ENCODE results near the gene INSC.

The INSC gene

DNA sequence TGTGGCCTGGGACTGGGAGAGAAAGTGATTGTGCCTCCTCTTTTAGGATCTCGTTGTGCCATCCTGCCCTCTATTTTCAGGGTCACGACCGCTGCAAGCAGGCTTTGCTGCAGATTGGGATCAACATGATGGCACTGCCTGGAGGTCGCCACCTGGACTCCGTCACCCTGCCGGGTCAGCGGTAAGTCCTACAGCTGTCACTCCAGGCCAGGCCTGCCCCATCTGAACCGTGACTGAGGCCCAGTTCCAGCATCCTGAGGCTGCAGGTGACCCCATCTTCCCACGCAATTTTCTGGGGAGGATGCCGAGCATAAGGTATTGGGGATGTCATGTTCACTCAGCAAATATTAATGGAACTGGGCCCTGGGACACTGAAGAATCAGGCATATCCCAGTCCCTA lies 34.3 kb downstream of the INSC start:
- no peak for DNase-seq

- DNase-seq: no peak
Observed at GRCh38 chr11:15150507-15150906, 35.8 kb downstream of the INSC start.

- no peak for DNase-seq
Observed at GRCh38 chr11:15153231-15153630, 38.5 kb downstream of the INSC start.

DNA sequence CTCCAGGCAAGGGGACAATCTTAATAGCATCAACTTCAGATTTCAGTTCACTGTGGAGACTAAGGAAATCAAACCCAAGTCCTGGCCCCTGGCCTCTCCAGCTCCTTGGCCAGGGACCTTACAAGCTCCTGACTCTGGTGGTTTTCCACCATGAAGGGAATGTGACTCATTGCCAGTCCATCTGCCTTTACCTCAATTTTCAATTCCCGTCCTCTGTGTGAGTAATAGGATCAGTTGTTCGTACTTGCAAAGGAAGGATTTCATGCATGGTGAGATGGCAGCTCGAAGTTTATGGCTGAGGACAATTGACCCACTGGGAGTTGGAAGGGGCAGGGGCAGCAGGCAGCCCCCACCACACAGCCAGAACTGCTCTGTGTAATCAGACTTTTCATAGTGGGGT lies 42.5 kb downstream of the INSC start:
- no peak for DNase-seq

- DNase-seq: no peak
Observed at GRCh38 chr11:15157606-15158137, 42.9 kb downstream of the INSC start.

DNA sequence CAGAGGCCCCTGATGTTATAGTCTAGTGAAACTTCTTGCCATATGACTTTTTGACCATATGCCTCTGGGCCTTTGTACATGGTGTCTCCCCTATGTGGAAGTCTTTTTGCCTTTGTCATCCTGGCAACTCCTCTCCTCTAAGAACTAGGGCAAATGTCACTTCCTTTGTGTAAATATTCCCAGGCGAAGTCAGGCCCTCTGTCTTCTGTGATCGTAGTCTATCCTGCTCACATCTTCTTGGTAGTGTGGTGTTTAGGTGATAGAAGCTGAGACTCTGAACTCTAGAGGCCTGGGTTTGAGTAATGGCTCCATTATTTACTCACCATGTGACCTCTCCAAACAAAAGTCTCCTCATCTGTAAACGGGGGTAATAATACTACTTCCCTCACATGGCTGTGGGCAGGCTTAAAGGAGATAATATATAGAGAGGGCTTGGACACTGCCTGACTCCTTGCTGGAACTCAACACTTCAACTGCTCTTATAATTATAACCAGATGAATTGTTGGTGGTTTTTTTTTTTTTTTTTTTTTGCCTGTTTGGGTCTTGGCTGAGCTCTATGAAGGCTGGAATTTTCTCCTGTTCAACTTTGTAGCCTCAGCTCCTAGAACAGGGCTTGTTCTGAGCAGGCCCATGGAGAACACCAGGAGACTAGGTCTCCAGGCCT lies 43.8 kb downstream of the INSC start:
- DNase-seq: no peak

GRCh38 chr11:15159085-15159484 lies 44.4 kb downstream of the INSC start:
- no peak for DNase-seq

DNA sequence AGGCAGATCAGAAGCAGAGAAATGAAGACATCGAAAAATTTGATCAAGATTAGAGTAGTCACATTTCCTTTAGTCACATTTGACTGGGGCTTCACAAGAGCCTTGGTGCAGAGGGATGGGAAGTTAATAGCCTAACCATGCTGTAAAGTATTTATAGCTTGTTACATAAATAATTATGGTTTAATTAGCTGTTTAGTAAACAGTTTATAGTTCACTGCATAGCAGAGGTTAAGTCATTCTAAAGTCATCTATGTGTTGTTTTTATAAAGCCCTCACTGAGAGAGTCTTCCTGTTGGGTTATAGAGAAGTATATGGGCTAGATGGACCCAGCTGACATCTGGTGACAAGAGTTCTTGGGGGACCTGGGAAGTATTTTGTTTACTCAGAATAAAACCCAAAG lies 47.1 kb downstream of the INSC start:
- DNase-seq: no peak

DNA sequence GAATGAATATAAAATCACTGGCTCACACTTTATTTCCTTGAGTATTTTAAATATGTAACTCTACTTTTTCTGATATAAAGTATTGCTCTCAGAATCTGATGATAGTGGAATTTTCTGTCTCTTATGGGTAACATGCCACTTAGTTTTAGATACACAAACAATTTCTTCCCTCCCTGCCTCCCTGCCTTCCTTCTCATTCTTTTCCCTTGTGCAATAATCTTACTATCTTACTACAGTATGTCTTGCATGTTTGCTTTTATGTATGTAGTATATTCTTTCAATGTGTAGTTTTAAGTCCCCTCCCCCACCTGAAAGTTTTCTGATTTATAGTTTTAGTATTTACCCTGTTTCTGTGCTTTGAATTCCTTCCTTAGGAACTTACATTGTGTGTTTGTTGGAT lies 48.4 kb downstream of the INSC start:
- DNase-seq: no peak

DNA sequence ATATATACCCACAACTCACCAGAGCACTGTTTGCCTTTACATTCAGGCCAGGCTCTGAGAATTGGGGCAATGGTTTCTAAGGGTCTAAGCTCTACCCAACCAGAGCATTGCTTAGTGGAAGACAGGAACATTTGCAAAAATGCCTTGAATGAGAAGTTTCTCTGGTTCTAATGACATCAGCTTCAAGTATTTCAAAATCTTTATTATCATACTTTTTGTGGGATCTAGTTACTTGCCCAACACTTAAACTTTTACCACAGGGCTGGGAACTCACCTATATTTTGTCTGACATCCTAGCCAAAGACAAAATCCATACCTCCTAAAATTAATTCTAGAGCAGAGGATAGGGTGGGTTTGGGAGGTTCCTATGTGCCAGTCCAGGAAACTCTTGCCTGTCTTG lies 51.5 kb downstream of the INSC start:
- no peak for DNase-seq

DNA sequence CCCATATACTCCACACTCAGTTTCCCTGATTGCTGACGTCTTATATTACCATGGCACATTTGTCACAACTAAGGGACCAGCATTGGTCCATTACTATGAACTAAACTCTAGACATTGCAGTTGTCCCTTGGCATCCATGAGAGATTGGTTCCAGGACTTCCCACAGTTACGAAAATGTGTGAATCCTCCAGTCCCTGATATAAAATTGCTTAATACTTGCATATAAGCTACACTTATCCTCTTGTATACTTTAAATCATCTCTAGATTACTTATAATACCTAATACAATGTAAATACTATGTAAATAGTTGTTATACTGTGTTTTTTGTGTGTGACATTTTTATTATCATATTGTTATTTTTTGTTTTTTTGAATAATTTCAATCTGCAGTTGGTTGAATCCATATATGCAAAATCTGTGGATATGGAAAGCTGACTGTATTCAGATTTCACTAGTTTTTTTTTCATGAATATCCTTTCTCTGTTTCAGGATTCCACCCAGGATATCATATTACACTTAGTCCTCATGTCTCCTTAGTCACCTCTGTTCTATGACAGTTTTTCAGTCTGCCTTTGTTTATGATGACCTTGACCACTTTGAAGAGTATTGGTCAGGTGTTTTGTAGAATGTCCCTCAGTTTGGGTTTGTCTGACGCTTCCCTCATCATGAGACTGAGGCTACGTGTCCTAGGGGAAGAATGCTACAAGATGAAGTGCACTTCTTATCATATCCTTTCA lies 55.3 kb downstream of the INSC start:
- DNase-seq: peak; percentile 8 to 35 (median 20)

DNA sequence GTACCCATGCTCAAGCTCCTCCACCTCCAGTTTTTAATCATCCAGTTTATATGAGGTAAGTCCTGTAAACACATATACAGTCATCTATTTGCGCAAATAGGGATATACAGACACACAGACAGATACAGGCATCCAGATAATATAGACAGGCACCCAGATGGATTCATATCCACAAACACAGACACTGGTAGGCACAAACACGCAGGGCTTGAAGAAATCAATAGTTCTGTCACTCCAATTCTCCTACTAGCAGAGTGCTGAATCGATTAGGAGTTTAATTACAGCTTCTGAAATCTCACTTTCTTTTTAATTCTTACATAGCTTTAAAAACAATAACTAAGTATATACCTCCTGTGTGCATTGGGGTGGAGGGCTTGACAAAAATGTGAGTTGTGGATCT lies 56.0 kb downstream of the INSC start:
- DNase-seq: no peak

DNA sequence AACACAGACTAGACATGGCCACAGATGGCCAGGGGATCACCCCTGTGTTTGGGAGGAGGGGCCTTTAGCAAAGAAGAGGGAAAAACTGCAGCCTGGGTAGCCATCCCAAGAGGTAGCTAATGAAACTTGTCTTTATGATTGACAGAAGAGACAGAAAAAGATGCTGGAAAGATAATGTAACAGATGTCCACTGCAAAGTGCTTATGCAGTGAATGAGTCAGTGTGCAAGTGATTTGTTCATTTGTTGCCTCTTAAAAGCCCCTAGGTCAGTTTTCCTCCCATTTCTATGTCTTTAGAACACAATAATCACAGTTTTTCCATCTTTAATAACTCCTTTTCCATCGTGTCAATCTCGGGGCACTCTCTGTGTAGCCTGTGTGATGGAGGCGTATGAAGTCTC lies 57.2 kb downstream of the INSC start:
- DNase-seq: no peak

- DNase-seq: peak; percentile 12 to 64 (median 52)
Observed at GRCh38 chr11:15175831-15176230, 61.1 kb downstream of the INSC start.

DNA sequence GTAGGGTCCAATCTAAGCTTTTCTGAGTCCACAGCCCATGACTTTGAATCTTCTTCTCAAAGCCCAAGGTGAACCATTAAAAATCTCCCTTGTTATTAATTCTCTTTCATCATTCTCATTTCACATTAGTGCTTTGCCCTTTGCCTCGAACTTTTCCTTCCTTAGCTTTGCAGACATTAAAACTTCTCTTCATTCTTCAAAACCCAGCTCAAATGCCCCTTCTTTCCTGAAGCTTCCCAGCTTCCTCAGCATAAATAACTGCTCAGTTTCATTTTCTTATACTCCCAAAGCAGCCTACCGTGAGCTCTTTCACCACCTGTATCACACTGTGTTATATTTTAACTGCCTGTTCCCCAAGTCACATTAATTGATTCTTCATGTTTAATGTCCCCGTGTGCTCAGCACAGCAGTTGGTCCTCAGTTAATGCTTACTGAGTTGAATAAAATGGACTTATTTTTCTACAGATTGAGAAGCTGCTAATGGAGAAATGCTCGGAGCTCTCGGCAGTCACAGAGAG lies 62.0 kb downstream of the INSC start:
- no peak for DNase-seq

DNA sequence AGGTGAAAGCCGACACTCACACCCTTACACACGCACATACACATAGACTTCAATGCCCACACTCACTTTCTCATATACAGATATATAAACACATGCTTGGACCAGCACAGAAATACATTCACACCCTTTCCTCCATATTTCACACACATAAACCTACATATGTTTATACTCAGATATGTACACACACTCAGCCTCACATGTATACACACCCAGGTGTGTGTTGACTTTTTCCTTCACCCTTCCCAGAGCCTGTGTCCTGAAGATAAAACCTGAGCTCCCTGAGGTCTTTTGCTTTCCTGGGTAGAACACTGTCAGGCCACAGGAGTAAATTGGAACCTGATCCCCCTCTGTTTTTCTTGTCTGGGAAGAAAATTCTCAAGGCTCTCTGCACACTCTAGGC lies 62.8 kb downstream of the INSC start:
- no peak for DNase-seq

DNA sequence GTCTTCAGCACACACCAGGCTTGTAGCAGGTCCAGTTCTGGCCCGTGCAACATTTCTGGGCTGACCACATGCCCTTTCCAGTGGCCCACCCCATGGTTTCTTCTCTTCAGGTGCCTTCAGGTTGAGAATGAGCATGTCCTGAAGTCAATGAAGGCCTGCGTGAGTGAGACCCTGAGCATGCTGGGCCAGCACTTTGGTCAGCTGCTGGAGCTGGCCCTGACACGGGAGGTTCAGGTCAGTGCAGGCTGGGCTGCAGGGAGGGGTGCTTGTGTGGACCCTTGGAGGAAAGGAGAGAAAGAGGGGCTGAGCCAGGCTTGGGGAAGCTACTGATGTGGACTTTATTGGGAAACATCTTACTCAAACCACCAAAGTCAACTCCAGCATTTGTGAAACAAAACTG lies 63.5 kb downstream of the INSC start:
- no peak for DNase-seq

DNA sequence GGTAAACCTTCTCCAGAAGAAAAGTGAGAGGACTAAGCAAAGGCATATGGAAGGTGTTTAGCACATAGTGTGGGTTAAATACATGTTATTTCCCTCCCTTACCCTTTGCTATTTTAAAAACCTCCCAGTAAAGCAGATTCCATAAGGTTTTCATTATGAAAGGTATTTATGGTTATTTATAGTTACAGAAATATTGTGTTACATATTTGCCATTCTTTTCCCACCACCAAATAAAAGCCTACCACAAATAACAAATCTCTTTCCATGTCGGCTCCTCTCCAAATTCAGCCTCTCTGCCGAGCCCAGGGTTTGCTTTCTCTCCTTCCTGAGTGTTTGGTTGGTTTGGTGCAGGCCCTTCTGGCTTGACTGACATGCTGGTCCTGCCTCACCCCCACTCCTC lies 64.4 kb downstream of the INSC start:
- DNase-seq: no peak

DNA sequence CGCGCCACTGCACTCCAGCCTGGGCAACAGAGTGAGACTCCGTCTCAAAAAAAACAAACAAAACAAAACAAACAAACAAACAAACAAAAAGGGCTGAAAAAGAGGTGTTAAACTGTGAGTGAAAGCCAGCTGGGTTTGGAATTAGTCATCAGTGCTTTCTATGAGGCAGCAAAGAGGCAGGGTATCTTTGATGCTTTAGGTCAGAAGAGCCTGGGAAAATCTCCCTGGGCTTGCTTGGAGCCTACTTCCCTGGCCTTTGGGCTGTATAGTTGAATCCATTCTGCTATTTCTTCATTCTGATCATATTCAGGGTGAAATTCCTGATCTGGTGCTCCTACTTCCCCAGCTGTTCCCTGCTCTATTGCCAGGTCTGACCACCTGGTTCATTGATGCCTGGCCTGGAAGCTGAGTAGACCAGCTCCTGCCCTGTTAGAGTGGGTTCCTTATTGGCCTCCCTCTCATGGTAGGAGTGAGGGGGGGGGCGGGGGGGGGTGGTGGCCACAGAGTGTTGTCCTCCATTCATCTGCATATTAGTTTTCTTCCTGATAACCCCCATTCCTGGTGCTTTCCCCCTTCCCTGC lies 65.6 kb downstream of the INSC start:
- peak in 1 of 3 donors; percentile 12 for DNase-seq

DNA sequence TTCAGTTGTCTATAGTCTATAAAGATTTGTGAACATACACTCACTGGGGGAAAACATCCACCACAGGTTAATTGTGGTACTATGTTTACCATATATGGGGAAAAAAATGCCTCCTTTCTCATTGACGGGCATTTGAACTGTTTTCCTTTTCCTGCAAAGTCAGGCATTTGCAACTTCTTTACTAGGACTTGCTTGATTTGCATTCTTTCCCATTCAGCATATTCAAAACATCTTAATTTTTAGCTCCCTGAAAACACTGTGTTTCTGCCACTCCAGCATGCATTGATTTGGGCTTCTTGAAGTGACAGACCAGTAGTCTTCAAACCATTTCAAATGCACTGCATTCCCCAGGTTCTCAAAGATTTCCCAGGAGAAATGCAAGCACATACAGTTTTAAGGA lies 67.6 kb downstream of the INSC start:
- DNase-seq: no peak

DNA sequence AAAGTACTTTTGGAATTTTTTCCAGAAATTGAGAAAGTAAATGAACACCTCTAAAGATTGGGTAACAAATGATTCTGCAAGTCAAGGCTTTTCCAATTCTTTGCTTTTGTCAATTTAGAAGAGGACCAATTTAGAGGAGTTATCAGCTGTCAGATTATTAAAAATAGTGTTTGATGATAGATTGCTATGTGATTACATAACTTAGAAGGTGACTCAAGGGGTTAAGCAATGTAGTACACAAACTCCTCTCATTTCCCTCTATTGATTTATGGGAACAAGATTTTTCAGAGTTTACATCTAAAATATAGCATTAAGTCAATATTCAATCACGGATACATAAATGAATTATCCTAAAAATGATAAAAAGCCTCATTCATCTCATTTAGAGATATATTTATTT lies 70.3 kb downstream of the INSC start:
- DNase-seq: peak in 2 of 3 donors; percentile 13 to 28

DNA sequence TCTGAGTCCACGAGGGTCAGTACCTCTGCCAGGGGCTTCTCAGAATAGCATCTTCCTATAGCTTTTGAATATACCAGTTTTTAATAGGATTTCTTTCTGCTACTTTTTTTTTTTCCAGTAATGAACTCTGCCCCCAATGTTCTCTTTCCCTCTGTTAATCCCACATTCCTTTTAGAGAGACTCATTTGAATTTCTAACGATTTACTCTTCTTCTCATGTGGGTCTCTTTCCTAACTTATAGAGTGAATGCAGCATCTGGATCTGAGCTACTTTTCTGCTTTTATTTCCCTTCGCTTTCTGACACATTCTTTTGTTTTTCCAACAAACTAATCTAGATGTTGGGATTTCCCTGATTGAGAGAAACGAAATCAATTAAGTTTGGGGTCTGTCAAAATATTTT lies 71.4 kb downstream of the INSC start:
- no peak for DNase-seq

- DNase-seq: no peak
Observed at GRCh38 chr11:15189189-15189588, 74.5 kb downstream of the INSC start.

All from suppressor macrophage treated with lipopolysaccharide for 1 hour (primary cell).